SK-N-SH treated with all-trans-retinoic acid at 6 μM for 48 hours (cell line): Measurements from ENCODE around the gene MS4A14.

Source experiments
- ARNTL ChIP-seq: fragments of 450-650 bp; formaldehyde crosslinking; IDR thresholded peaks from 2 replicates; pipeline ENCODE4 v1.5.0; 2020; ENCODE audit warnings: low read depth, mild to moderate bottlenecking, moderate library complexity, borderline replicate concordance
- ESRRG ChIP-seq: fragments of 250-450 bp; sonication (Bioruptor Pico); IDR thresholded peaks from 2 replicates; pipeline ENCODE4 v1.6.1; 2021; ENCODE audit warnings: mild to moderate bottlenecking
- ZNF8 ChIP-seq: fragments of 450-650 bp; formaldehyde crosslinking; IDR thresholded peaks from 2 replicates; pipeline ENCODE4 v1.5.0; 2020; ENCODE audit warnings: mild to moderate bottlenecking, moderate library complexity
- TF ChIP-seq, protein P1 (sequence below): fragments of 250-450 bp; sonication (Bioruptor Pico); IDR thresholded peaks from 2 replicates; pipeline ENCODE4 v1.8.0; 2021; ENCODE audit warnings: low read depth, mild to moderate bottlenecking, moderate library complexity, borderline replicate concordance
- TF ChIP-seq, protein P2 (sequence below): fragments of 250-450 bp; sonication (Bioruptor Pico); IDR thresholded peaks from 2 replicates; pipeline ENCODE4 v1.8.0; 2020; ENCODE audit warnings: mild to moderate bottlenecking, moderate library complexity, borderline replicate concordance
- TF ChIP-seq, protein P3 (sequence below): fragments of 250-450 bp; sonication (Bioruptor Pico); IDR thresholded peaks from 2 replicates; pipeline ENCODE4 v1.5.1; 2021; ENCODE audit warnings: mild to moderate bottlenecking, moderate library complexity

DNA sequence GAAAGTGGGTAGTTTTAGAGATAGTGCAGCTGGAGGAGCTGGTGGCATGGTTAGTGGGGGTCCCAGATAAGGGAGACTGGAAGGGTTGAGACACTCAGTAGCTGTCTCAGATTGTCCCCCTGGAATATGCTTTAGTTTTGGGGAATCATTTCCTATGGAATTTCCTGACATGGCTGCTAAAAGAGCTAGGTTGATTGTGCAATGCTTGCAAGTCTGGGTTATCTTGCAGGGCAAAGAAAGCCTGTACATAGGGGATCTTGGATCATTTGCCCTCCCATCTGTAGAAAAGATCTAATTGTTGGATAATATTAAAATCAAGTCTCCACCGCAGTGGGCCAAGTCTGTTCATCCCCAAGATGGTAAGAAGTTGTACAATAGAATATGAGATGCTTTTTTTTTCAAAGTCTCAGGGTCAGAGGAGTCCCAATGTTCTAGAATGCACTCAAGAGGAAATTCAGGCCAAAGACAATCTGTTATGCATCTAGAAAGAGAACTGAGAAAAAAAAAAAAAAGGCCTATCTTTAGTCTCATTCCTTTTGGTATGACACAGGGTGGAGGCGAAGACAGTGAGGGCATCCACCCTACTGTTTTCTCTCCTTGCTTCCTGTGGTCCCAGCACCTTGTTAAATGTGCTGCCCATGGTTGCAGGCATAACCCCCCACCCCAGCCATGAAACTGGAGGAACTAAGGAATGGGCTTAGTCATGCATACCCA lies 49.0 kb upstream of the MS4A14 start:
- TF ChIP-seq, protein P1, sequence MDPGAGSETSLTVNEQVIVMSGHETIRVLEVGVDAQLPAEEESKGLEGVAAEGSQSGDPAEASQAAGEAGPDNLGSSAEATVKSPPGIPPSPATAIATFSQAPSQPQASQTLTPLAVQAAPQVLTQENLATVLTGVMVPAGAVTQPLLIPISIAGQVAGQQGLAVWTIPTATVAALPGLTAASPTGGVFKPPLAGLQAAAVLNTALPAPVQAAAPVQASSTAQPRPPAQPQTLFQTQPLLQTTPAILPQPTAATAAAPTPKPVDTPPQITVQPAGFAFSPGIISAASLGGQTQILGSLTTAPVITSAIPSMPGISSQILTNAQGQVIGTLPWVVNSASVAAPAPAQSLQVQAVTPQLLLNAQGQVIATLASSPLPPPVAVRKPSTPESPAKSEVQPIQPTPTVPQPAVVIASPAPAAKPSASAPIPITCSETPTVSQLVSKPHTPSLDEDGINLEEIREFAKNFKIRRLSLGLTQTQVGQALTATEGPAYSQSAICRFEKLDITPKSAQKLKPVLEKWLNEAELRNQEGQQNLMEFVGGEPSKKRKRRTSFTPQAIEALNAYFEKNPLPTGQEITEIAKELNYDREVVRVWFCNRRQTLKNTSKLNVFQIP (CRISPR knock-in tag): no peak
- TF ChIP-seq, protein P2, sequence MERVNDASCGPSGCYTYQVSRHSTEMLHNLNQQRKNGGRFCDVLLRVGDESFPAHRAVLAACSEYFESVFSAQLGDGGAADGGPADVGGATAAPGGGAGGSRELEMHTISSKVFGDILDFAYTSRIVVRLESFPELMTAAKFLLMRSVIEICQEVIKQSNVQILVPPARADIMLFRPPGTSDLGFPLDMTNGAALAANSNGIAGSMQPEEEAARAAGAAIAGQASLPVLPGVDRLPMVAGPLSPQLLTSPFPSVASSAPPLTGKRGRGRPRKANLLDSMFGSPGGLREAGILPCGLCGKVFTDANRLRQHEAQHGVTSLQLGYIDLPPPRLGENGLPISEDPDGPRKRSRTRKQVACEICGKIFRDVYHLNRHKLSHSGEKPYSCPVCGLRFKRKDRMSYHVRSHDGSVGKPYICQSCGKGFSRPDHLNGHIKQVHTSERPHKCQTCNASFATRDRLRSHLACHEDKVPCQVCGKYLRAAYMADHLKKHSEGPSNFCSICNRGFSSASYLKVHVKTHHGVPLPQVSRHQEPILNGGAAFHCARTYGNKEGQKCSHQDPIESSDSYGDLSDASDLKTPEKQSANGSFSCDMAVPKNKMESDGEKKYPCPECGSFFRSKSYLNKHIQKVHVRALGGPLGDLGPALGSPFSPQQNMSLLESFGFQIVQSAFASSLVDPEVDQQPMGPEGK (CRISPR knock-in tag): no peak
- TF ChIP-seq ARNTL: no peak
- TF ChIP-seq ZNF8 (CRISPR knock-in tag): no peak
- no peak for TF ChIP-seq ESRRG (CRISPR knock-in tag)
- TF ChIP-seq, protein P3, sequence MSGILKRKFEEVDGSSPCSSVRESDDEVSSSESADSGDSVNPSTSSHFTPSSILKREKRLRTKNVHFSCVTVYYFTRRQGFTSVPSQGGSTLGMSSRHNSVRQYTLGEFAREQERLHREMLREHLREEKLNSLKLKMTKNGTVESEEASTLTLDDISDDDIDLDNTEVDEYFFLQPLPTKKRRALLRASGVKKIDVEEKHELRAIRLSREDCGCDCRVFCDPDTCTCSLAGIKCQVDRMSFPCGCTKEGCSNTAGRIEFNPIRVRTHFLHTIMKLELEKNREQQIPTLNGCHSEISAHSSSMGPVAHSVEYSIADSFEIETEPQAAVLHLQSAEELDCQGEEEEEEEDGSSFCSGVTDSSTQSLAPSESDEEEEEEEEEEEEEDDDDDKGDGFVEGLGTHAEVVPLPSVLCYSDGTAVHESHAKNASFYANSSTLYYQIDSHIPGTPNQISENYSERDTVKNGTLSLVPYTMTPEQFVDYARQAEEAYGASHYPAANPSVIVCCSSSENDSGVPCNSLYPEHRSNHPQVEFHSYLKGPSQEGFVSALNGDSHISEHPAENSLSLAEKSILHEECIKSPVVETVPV: no peak
